HCT116 (cell line): ENCODE data around the gene EMC10. TPM values are rescaled to one million over a fixed set of nuclear protein-coding genes. Genes with fewer than 3 reads are reported as not detected.

Source experiments
- ATAC-seq: fragments of 200-7000 bp; cut with Tn5 transposase; 2 replicates; pipeline ENCODE4 v1.9.1; 2020; ENCODE audit warnings: mild to moderate bottlenecking, moderate library complexity
- BruUV-seq: library from RNA; stranded (reverse); fragments of 400-500 nt; replicated peaks from 2 replicates; lab custom pipeline; 2021; lab: Mats Ljungman, UMichigan
- CTCF ChIA-PET: fragments of 300-600 bp; sonication (Branson Sonifier 250); formaldehyde crosslinking; loops from one replicate; lab custom pipeline; 2021; ENCODE audit warnings: antibody characterized with exemption; lab: Charles Lee
- POLR2A ChIA-PET: fragments of 300-600, 350-600 bp; sonication (Branson Sonifier 250); formaldehyde crosslinking; loops from one replicate; lab custom pipeline; 2021; ENCODE audit warnings: antibody characterized with exemption; lab: Charles Lee
- RAD21 ChIA-PET, 2 experiments: fragments of 300-600 bp; sonication (Branson Sonifier 250); formaldehyde crosslinking; loops; one replicate each; lab custom pipeline; 2023; ENCODE audit warnings: low total read pairs in 2 of 2; ENCODE audit not compliant: uncharacterized antibody in 2 of 2, unreplicated experiment in 2 of 2, low non-redundant PET in 1 of 2; lab: Charles Lee
- DNase-seq: peaks from one replicate; pipeline ENCODE4 v3.0.0-alpha.2; 2010; ENCODE audit warnings: low read depth, low spot score
- H2AFZ ChIP-seq: fragments of 200-600 bp; shearing (Covaris generic), sonication (generic); 2 replicates; pipeline ENCODE4 v1.6.1; 2017; ENCODE audit warnings: low read depth, mixed run types, mixed read lengths, antibody characterized with exemption, low read length; ENCODE audit not compliant: poor library complexity, severe bottlenecking
- H3K27ac ChIP-seq: 2 replicates; pipeline ENCODE4 v1.5.1; 2012; ENCODE audit warnings: low read depth, low read length
- H3K27me3 ChIP-seq: fragments of 200-600 bp; sonication (generic); 2 replicates; pipeline ENCODE4 v1.6.1; 2016; ENCODE audit warnings: mixed run types, low read length, mixed read lengths; ENCODE audit not compliant: insufficient read depth
- H3K36me3 ChIP-seq, 2 experiments: fragments of 200-500 bp in 1 of 2; fragments of 200-600 bp in 1 of 2; sonication (Bioruptor generic) in 1 of 2; sonication (generic) in 1 of 2; 2 replicates each; pipeline versions ENCODE4 v1.5.1 to v1.6.1; 2014 to 2016; ENCODE audit warnings: low read length in 2 of 2, inconsistent platforms in 1 of 2, mixed read lengths in 1 of 2, mixed run types in 1 of 2; ENCODE audit not compliant: insufficient read depth in 2 of 2, control insufficient read depth in 1 of 2
- H3K4me1 ChIP-seq, 2 experiments: fragments of 200-600 bp in 1 of 2; sonication (generic) in 1 of 2; 2 replicates each; pipeline versions ENCODE4 v1.5.1 to v1.6.1; 2012 to 2017; ENCODE audit warnings: low read length in 2 of 2, inconsistent platforms in 1 of 2, mild to moderate bottlenecking in 1 of 2, mixed read lengths in 1 of 2, mixed run types in 1 of 2, moderate library complexity in 1 of 2; ENCODE audit not compliant: insufficient read depth in 2 of 2, control insufficient read depth in 1 of 2
- H3K4me2 ChIP-seq: fragments of 200-600 bp; sonication (generic); 2 replicates; pipeline ENCODE4 v1.6.1; 2017; ENCODE audit warnings: mixed run types, low read length, mixed read lengths
- H3K4me3 ChIP-seq, 2 experiments: fragments of 200-600 bp in 1 of 2; sonication (generic) in 1 of 2; replicated peaks in 1 of 2; 2 replicates each; pipeline ENCODE4 v1.5.1; 2011 to 2016; ENCODE audit warnings: low read length in 2 of 2, control low read depth in 1 of 2, low read depth in 1 of 2, mild to moderate bottlenecking in 1 of 2, mixed read lengths in 1 of 2, mixed run types in 1 of 2
- H3K79me2 ChIP-seq: fragments of 200-600 bp; sonication (generic); 2 replicates; pipeline ENCODE4 v1.6.1; 2017; ENCODE audit warnings: mild to moderate bottlenecking, mixed run types, low read length, moderate library complexity, mixed read lengths; ENCODE audit not compliant: insufficient read depth
- H3K9ac ChIP-seq: fragments of 200-600 bp; sonication (generic); 2 replicates; pipeline ENCODE4 v1.6.1; 2016; ENCODE audit warnings: low read length, mixed read lengths
- H3K9me2 ChIP-seq: fragments of 200-600 bp; sonication (generic), shearing (Covaris generic); 2 replicates; pipeline ENCODE4 v1.6.1; 2017; ENCODE audit warnings: mixed run types, mild to moderate bottlenecking, moderate library complexity; ENCODE audit not compliant: insufficient read depth
- H3K9me3 ChIP-seq, 2 experiments: fragments of 200-500 bp in 1 of 2; fragments of 200-600 bp in 1 of 2; sonication (Bioruptor generic) in 1 of 2; sonication (generic) in 1 of 2; 2 replicates each; pipeline ENCODE4 v1.6.1; 2014 to 2017; ENCODE audit warnings: low read length in 2 of 2, mixed read lengths in 2 of 2, inconsistent platforms in 1 of 2, low read depth in 1 of 2, mild to moderate bottlenecking in 1 of 2, mixed run types in 1 of 2, moderate library complexity in 1 of 2; ENCODE audit not compliant: control insufficient read depth in 1 of 2, insufficient read depth in 1 of 2
- H4K20me1 ChIP-seq: fragments of 200-600 bp; sonication (generic), shearing (Covaris generic); 2 replicates; pipeline ENCODE4 v1.6.1; 2017; ENCODE audit warnings: mixed run types, mild to moderate bottlenecking, moderate library complexity; ENCODE audit not compliant: insufficient read depth
- CEBPB ChIP-seq: IDR thresholded peaks from 2 replicates; pipeline ENCODE4 v1.6.1; 2012; ENCODE audit warnings: low read depth
- CTCF ChIP-seq, 3 experiments: fragments of 200-600 bp in 1 of 3; sonication (generic) in 1 of 3; IDR thresholded peaks in 2 of 3; conservative IDR thresholded peaks in 1 of 3; 2 replicates each; pipeline ENCODE4 v1.5.1; 2012 to 2017; ENCODE audit warnings: low read depth in 2 of 3, low read length in 2 of 3, antibody characterized with exemption in 1 of 3, borderline replicate concordance in 1 of 3, control low read depth in 1 of 3, mild to moderate bottlenecking in 1 of 3, mixed read lengths in 1 of 3, mixed run types in 1 of 3, moderate library complexity in 1 of 3; ENCODE audit not compliant: insufficient read depth in 1 of 3
- ELF1 ChIP-seq: IDR thresholded peaks from 2 replicates; pipeline ENCODE4 v1.6.1; 2012; ENCODE audit warnings: low read depth, borderline replicate concordance
- EZH2 ChIP-seq: fragments of 200-600 bp; sonication (generic); IDR thresholded peaks from 2 replicates; pipeline ENCODE4 v1.6.1; 2017; ENCODE audit warnings: antibody characterized with exemption, mixed run types
- JUND ChIP-seq: IDR thresholded peaks from 2 replicates; pipeline ENCODE4 v1.6.1; 2012
- POLR2AphosphoS5 ChIP-seq: IDR thresholded peaks from 2 replicates; pipeline ENCODE4 v1.6.1; 2011; ENCODE audit warnings: mild to moderate bottlenecking, low read depth, low read length, moderate library complexity
- RAD21 ChIP-seq: IDR thresholded peaks from 2 replicates; pipeline ENCODE4 v1.6.1; 2012; ENCODE audit warnings: low read depth, mild to moderate bottlenecking
- REST ChIP-seq: IDR thresholded peaks from 2 replicates; pipeline ENCODE4 v1.6.1; 2012; ENCODE audit warnings: low read depth
- SIN3A ChIP-seq: IDR thresholded peaks from 2 replicates; pipeline ENCODE4 v1.6.1; 2012; ENCODE audit warnings: low read depth
- SP1 ChIP-seq: IDR thresholded peaks from 2 replicates; pipeline ENCODE4 v1.6.1; 2012; ENCODE audit warnings: low read depth
- YY1 ChIP-seq: IDR thresholded peaks from 2 replicates; pipeline ENCODE4 v1.6.1; 2011; ENCODE audit warnings: low read length, low read depth, moderate library complexity, mild to moderate bottlenecking; ENCODE audit not compliant: insufficient replicate concordance; ENCODE audit errors: extremely low read depth
- ZNF274 ChIP-seq: fragments of 200-500 bp; sonication (Bioruptor generic); IDR thresholded peaks from 2 replicates; pipeline ENCODE4 v1.6.1; 2014; ENCODE audit warnings: mild to moderate bottlenecking, low read depth, low read length, inconsistent platforms
- intact Hi-C: fragments of 100-400 bp; cut with micrococcal nuclease; formaldehyde crosslinking; loops from 2 replicates; pipeline ENCODE4 v1.10.0; 2022
- total RNA-seq: library from RNA; stranded (reverse); gene quantifications from one replicate; pipeline ENCODE4 v1.2.1, GENCODE V29; 2021; ENCODE audit not compliant: unreplicated experiment
- TF ChIP-seq, protein P1 (sequence below): IDR thresholded peaks from 2 replicates; pipeline ENCODE4 v1.6.1; 2012

The EMC10 gene
- total RNA-seq, 1 experiment from 2014 or later = 92.4 TPM

DNA sequence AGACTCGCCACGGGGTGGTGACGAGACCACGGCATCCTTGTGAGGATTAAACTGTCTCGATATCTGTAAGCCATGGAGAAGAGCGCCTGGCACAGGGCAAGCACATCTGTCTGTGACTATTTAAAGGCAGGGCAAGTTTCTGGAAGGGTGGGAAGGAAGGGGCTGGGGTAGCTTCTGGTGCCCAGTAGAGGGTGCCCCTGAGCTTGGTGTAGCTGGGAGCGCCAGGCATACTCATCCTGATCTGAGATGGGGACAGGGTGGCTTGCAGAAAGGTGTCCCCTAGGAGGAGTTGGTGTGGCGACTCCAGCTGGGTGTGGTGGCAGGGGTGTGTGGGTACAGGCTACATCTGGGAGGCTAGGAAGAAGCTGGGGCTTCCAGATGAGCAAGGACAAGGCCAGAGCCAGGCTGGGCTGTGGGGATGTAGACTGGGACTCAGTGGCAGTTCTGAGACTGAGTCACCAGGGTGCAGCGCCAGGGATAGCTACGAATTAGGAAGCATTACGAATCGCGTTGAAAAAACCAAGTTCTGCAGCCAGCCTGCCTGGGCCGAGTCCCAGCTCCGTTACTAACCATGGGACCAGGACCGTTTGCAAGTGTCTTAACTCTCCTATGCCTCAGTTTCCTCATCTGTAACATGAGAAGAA is 60.5 kb downstream of the EMC10 start:
- peaks cover 7 to 20% of the 10 kb centered on the region in 2 experiments; a peak in 3 of 4 replicates for H3K9me3 ChIP-seq
- no peak overlapping the region for H3K9ac ChIP-seq
- ATAC-seq (no peak), DNase-seq (no peak)
- H4K20me1 ChIP-seq = no peaks in the 10 kb centered on the region
- H3K27ac ChIP-seq = no peak overlapping the region
- intact Hi-C loops = loop anchor here (1.0 to 10.0 kb wide), 4 partner anchors 118 to 386 kb away; no protein-coding TSS in a partner anchor
- no peaks in the 10 kb centered on the region for H3K36me3 ChIP-seq
- ChIA-PET CTCF (interaction anchor here (0.9 to 3.6 kb wide), 10 partner anchors 12 to 385 kb away, joined by 3 to 40 read pairs (median 10); partner anchors contain the start of genes JOSD2 and KCNC3), RAD21 (interaction anchor here in 1 of 2 experiments (2.1 kb wide), 1 partner anchor 19 kb away, joined by 7 read pairs; no protein-coding TSS in a partner anchor), POLR2A (no interaction called here)
- H3K79me2 ChIP-seq = no peaks in the 10 kb centered on the region
- H3K4me3 ChIP-seq = no peak overlapping the region
- no peak overlapping the region for H2AFZ ChIP-seq
- H3K9me2 ChIP-seq = no peaks in the 10 kb centered on the region
- no peaks in the 10 kb centered on the region for H3K27me3 ChIP-seq
- BruUV-seq = no TSS peak
- no peak for TF ChIP-seq SIN3A
- peak in 2 of 3 experiments; percentile 11 to 30; a peak in 2 of 6 replicates for TF ChIP-seq CTCF (IDR thresholded peaks at IDR 0.05 in 2 of 3, conservative IDR thresholded peaks at IDR 0.05 in 1 of 3; ENCODE audit: borderline replicate concordance in 1 of 3, insufficient read depth in 1 of 3, low read depth in 2 of 3, low read length in 2 of 3)
- TF ChIP-seq, protein P1, sequence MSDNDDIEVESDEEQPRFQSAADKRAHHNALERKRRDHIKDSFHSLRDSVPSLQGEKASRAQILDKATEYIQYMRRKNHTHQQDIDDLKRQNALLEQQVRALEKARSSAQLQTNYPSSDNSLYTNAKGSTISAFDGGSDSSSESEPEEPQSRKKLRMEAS = no peak
- TF ChIP-seq RAD21 = no peak
- no peaks in the 10 kb centered on the region for H3K4me1 ChIP-seq
- no peak overlapping the region for H3K4me2 ChIP-seq

DNA sequence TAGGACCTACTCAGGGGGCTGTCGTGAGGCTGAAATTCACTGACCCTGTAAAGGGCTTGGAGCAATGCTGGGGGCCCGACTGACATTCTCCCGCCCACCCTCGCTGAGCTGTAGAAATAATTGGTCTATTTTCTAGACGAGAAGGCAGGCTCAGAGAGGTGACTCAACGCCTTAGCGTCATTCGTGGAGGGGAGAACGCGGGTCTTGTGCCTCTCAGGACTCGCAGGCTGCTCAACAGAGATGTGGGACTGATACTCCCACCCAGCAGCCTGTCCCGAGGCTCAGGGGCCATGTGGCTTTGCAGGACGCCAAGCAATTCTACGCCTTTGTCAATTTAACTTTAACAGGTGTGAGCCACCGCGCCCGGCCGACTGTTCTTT is 61.0 kb downstream of the EMC10 start:
- peak; percentile 14; the same call in 1 of the 2 replicates for ATAC-seq
- ChIA-PET RAD21 (interaction anchor here (0.9 to 2.1 kb wide), 3 partner anchors 12 to 246 kb away, joined by 3 to 7 read pairs (median 4); no protein-coding TSS in a partner anchor), POLR2A (no interaction called here), CTCF (interaction anchor here (0.9 to 3.6 kb wide), 12 partner anchors 12 to 559 kb away, joined by 3 to 40 read pairs (median 8); partner anchors contain the start of genes JOSD2 and KCNC3)
- peaks cover 7 to 17% of the 10 kb centered on the region in 2 experiments; a peak in 3 of 4 replicates for H3K9me3 ChIP-seq
- H3K27me3 ChIP-seq = no peaks in the 10 kb centered on the region
- H3K4me2 ChIP-seq = no peak overlapping the region
- no peak for DNase-seq
- H3K36me3 ChIP-seq = no peaks in the 10 kb centered on the region
- no TSS peak for BruUV-seq
- H3K4me3 ChIP-seq = no peak overlapping the region
- H3K27ac ChIP-seq = no peak overlapping the region
- H4K20me1 ChIP-seq = no peaks in the 10 kb centered on the region
- no peak overlapping the region for H2AFZ ChIP-seq
- H3K9me2 ChIP-seq = no peaks in the 10 kb centered on the region
- intact Hi-C loops = loop anchor here (1.0 to 10.0 kb wide), 4 partner anchors 118 to 385 kb away; no protein-coding TSS in a partner anchor
- no peaks in the 10 kb centered on the region for H3K79me2 ChIP-seq
- H3K4me1 ChIP-seq = no peaks in the 10 kb centered on the region
- no peak overlapping the region for H3K9ac ChIP-seq
- no peak for TF ChIP-seq CEBPB
- TF ChIP-seq REST = no peak
- no peak for TF ChIP-seq EZH2
- no peak for TF ChIP-seq SP1
- TF ChIP-seq POLR2AphosphoS5 = no peak
- TF ChIP-seq YY1 = no peak
- no peak for TF ChIP-seq ELF1
- TF ChIP-seq RAD21 = no peak
- no peak for TF ChIP-seq JUND
- TF ChIP-seq ZNF274 = no peak
